ENCODE data around the gene ABCB4. TPM values are rescaled to one million over a fixed set of nuclear protein-coding genes. Genes with fewer than 3 reads are reported as not detected.

Gene ABCB4
- total RNA-seq, 4 donors from 2014 or later: 1.6 to 2.8 (median 1.9) TPM; not detected in 1

DNA sequence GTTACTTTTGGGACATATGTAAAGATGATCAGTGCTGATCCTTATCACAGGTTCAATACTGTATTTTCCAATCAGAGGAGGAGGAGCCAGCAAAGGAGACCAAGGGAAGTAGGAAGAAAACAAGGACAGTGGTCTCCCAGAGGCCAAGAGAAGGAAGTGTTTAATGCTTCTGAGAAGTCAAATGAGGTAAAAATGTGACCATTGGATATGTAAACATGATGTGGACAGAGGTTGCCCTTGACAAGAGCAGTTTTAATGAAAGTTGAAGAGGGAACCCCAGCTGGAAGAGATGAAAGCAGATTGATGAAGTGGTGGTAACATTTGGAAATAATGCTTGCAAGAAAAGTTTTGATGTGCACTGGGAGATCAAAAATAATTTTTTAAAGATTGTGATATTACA lies 111.2 kb downstream of the ABCB4 start:
- H3K4me3 ChIP-seq: no peak overlapping the region
- no peaks in the 10 kb centered on the region for H3K4me1 ChIP-seq
- H3K9me3 ChIP-seq: no peaks in the 10 kb centered on the region
- TF ChIP-seq POLR2A (IDR thresholded peaks at IDR 0.05) (no peak), EP300 (IDR thresholded peaks at IDR 0.05) (no peak), POLR2AphosphoS5 (IDR thresholded peaks at IDR 0.05) (no peak)
- TF ChIP-seq, protein P1, sequence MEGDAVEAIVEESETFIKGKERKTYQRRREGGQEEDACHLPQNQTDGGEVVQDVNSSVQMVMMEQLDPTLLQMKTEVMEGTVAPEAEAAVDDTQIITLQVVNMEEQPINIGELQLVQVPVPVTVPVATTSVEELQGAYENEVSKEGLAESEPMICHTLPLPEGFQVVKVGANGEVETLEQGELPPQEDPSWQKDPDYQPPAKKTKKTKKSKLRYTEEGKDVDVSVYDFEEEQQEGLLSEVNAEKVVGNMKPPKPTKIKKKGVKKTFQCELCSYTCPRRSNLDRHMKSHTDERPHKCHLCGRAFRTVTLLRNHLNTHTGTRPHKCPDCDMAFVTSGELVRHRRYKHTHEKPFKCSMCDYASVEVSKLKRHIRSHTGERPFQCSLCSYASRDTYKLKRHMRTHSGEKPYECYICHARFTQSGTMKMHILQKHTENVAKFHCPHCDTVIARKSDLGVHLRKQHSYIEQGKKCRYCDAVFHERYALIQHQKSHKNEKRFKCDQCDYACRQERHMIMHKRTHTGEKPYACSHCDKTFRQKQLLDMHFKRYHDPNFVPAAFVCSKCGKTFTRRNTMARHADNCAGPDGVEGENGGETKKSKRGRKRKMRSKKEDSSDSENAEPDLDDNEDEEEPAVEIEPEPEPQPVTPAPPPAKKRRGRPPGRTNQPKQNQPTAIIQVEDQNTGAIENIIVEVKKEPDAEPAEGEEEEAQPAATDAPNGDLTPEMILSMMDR (IDR thresholded peaks at IDR 0.05): no peak
- H3K36me3 ChIP-seq: peaks cover 27% of the 10 kb centered on the region
- H3K27me3 ChIP-seq: no peaks in the 10 kb centered on the region
- DNase-seq (ENCODE audit: low spot score in 2 of 2): no peak
- no peak overlapping the region for H3K27ac ChIP-seq

- Histone ChIP-seq H3K4me3 (no peak overlapping the region), H3K27ac (no peak overlapping the region), H3K4me1 (no peaks in the 10 kb centered on the region), H3K9me3 (no peaks in the 10 kb centered on the region), H3K27me3 (no peaks in the 10 kb centered on the region), H3K36me3 (peaks cover 27% of the 10 kb centered on the region)
- WGBS: 96% methylated on average over 1 of the region's 1 CpG
- DNase-seq (ENCODE audit: low spot score in 2 of 2): no peak
- TF ChIP-seq, protein P1 (IDR thresholded peaks at IDR 0.05): no peak
- TF ChIP-seq POLR2A (IDR thresholded peaks at IDR 0.05) (no peak), EP300 (IDR thresholded peaks at IDR 0.05) (no peak), POLR2AphosphoS5 (IDR thresholded peaks at IDR 0.05) (no peak)
Observed at GRCh38 chr7:87363342-87363741, 112.1 kb downstream of the ABCB4 start.

GRCh38 chr7:87361320-87361719 lies 114.2 kb downstream of the ABCB4 start:
- DNase-seq (ENCODE audit: low spot score in 2 of 2): no peak
- Histone ChIP-seq H3K4me3 (no peak overlapping the region), H3K27me3 (no peaks in the 10 kb centered on the region), H3K36me3 (peaks cover 27% of the 10 kb centered on the region), H3K9me3 (no peaks in the 10 kb centered on the region), H3K4me1 (no peaks in the 10 kb centered on the region), H3K27ac (no peak overlapping the region)
- TF ChIP-seq, protein P1 (IDR thresholded peaks at IDR 0.05): no peak
- no peak for TF ChIP-seq POLR2A (IDR thresholded peaks at IDR 0.05)
- no peak for TF ChIP-seq POLR2AphosphoS5 (IDR thresholded peaks at IDR 0.05)
- TF ChIP-seq EP300 (IDR thresholded peaks at IDR 0.05): no peak
- WGBS: 92% methylated on average over 2 of the region's 2 CpGs

GRCh38 chr7:87359366-87359765 lies 116.1 kb downstream of the ABCB4 start:
- Histone ChIP-seq H3K4me1 (no peaks in the 10 kb centered on the region), H3K27me3 (no peaks in the 10 kb centered on the region), H3K36me3 (peaks cover 32% of the 10 kb centered on the region), H3K4me3 (no peak overlapping the region), H3K9me3 (peaks cover 2% of the 10 kb centered on the region), H3K27ac (no peak overlapping the region)
- no peak for DNase-seq (ENCODE audit: low spot score in 2 of 2)
- WGBS: 41% methylated on average over 2 of the region's 2 CpGs
- no peak for TF ChIP-seq POLR2A (IDR thresholded peaks at IDR 0.05)
- TF ChIP-seq, protein P1 (IDR thresholded peaks at IDR 0.05): no peak
- no peak for TF ChIP-seq EP300 (IDR thresholded peaks at IDR 0.05)
- no peak for TF ChIP-seq POLR2AphosphoS5 (IDR thresholded peaks at IDR 0.05)

GRCh38 chr7:87356448-87356847 lies 119.0 kb downstream of the ABCB4 start:
- TF ChIP-seq, protein P1 (IDR thresholded peaks at IDR 0.05): no peak
- Histone ChIP-seq H3K27me3 (no peaks in the 10 kb centered on the region), H3K27ac (no peak overlapping the region), H3K9me3 (peaks cover 7% of the 10 kb centered on the region), H3K4me3 (no peak overlapping the region), H3K4me1 (no peaks in the 10 kb centered on the region), H3K36me3 (peaks cover 52% of the 10 kb centered on the region)
- 94% methylated on average over 1 of the region's 1 CpG for WGBS
- no peak for DNase-seq (ENCODE audit: low spot score in 2 of 2)
